HepG2 (cell line): ENCODE data around the gene MYL12B. TPM values are rescaled to one million over a fixed set of nuclear protein-coding genes. Genes with fewer than 3 reads are reported as not detected.

Experiments
- ATAC-seq: fragments of 200-7000 bp; cut with Tn5 transposase; 3 replicates; pipeline ENCODE4 v1.9.1; 2020; ENCODE audit warnings: mild to moderate bottlenecking, moderate library complexity
- BruUV-seq: library from RNA; stranded (reverse); fragments of 400-500 nt; replicated peaks from 2 replicates; lab custom pipeline; 2021; lab: Mats Ljungman, UMichigan
- CTCF ChIA-PET: fragments of 300-600 bp; formaldehyde crosslinking; extraction: SDS; loops from one replicate; lab custom pipeline; 2021; ENCODE audit warnings: low total read pairs, inconsistent platforms, low intra/inter-chr PET ratio; lab: Yijun Ruan, JAX
- POLR2A ChIA-PET: fragments of 350-600 bp; sonication (Branson Sonifier 250); formaldehyde crosslinking; loops from one replicate; lab custom pipeline; 2020; ENCODE audit warnings: antibody characterized with exemption, inconsistent platforms; lab: Yijun Ruan, JAX
- DNase-seq: peaks from one replicate; pipeline ENCODE4 v3.0.0-alpha.2; 2015; ENCODE audit warnings: low spot score
- FAIRE-seq: peaks from 3 replicates; lab custom pipeline; 2011; peaks lifted over from hg19 to GRCh38; lab: Jason Lieb, UNC
- H2AFZ ChIP-seq: one replicate; pipeline ENCODE4 v1.6.1; 2011; ENCODE audit warnings: low read length, inconsistent platforms
- H3K27ac ChIP-seq: fragments of 300-600 bp; 3 replicates; pipeline ENCODE4 v1.8.0; 2011; ENCODE audit warnings: mixed run types, mild to moderate bottlenecking, mixed read lengths, low read length, inconsistent platforms; ENCODE audit not compliant: insufficient read depth; ENCODE audit errors: extremely low read length
- H3K27me3 ChIP-seq, 2 experiments: fragments of 200-600 bp in 1 of 2; 2 replicates in 1 of 2; 3 replicates in 1 of 2; pipeline versions ENCODE4 v1.6.0 to v1.8.0; 2011; ENCODE audit warnings: low read length in 2 of 2, mild to moderate bottlenecking in 2 of 2, moderate library complexity in 2 of 2, inconsistent platforms in 1 of 2; ENCODE audit not compliant: insufficient read depth in 2 of 2, control insufficient read depth in 1 of 2
- H3K36me3 ChIP-seq, 2 experiments: fragments of 200-600 bp in 1 of 2; replicated peaks in 1 of 2; 2 replicates in 1 of 2; 3 replicates in 1 of 2; pipeline versions ENCODE4 v1.5.1 to v1.8.0; 2011; ENCODE audit warnings: low read length in 2 of 2, inconsistent platforms in 1 of 2; ENCODE audit not compliant: insufficient read depth in 2 of 2, control insufficient read depth in 1 of 2
- H3K4me1 ChIP-seq: 2 replicates; pipeline ENCODE4 v1.5.1; 2012; ENCODE audit warnings: low read length, inconsistent platforms; ENCODE audit not compliant: insufficient read depth
- H3K4me2 ChIP-seq: 2 replicates; pipeline ENCODE4 v1.6.0; 2011; ENCODE audit warnings: low read depth, low read length, inconsistent platforms
- H3K4me3 ChIP-seq, 3 experiments: fragments of 200-600 bp in 1 of 3; sonication (generic), shearing (Covaris generic) in 1 of 3; replicated peaks in 1 of 3; 2 replicates each; pipeline ENCODE4 v1.5.1; 2011 to 2016; ENCODE audit warnings: low read length in 3 of 3, inconsistent platforms in 2 of 3, low read depth in 2 of 3, mild to moderate bottlenecking in 2 of 3, control low read depth in 1 of 3, mixed read lengths in 1 of 3; ENCODE audit not compliant: insufficient read depth in 1 of 3
- H3K79me2 ChIP-seq: one replicate; pipeline ENCODE4 v1.6.1; 2011; ENCODE audit warnings: low read length, inconsistent platforms; ENCODE audit not compliant: insufficient read depth
- H3K9ac ChIP-seq: 2 replicates; pipeline ENCODE4 v1.6.0; 2011; ENCODE audit warnings: mild to moderate bottlenecking, low read depth, low read length, inconsistent platforms; ENCODE audit not compliant: insufficient read depth
- H3K9me3 ChIP-seq: 2 replicates; pipeline ENCODE4 v1.5.1; 2012; ENCODE audit warnings: mild to moderate bottlenecking, low read length
- H4K20me1 ChIP-seq: 2 replicates; pipeline ENCODE4 v1.6.0; 2011; ENCODE audit warnings: inconsistent platforms, mild to moderate bottlenecking, low read length, moderate library complexity; ENCODE audit not compliant: insufficient read depth
- NBN ChIP-seq: fragments of 450-650 bp; conservative IDR thresholded peaks from 2 replicates; pipeline ENCODE4 v1.6.1; 2017
- NFKB2 ChIP-seq: sonication (generic); formaldehyde crosslinking; IDR thresholded peaks from 2 replicates; pipeline ENCODE4 v1.4.0; 2020; ENCODE audit warnings: missing genetic modification reagents, borderline replicate concordance
- ONECUT2 ChIP-seq: sonication (generic); formaldehyde crosslinking; IDR thresholded peaks from 2 replicates; pipeline ENCODE4 v1.4.0; 2020; ENCODE audit warnings: missing genetic modification reagents
- PCBP2 ChIP-seq: fragments of 200-400 bp; formaldehyde crosslinking; optimal IDR thresholded peaks from 2 replicates; pipeline ENCODE3; 2018; ENCODE audit warnings: low read length, low read depth; ENCODE audit not compliant: poor library complexity, severe bottlenecking
- SMARCE1 ChIP-seq: fragments of 450-650 bp; IDR thresholded peaks from 2 replicates; pipeline ENCODE4 v1.6.1; 2017; ENCODE audit warnings: borderline replicate concordance
- SOX6 ChIP-seq, 2 experiments: fragments of 450-650 bp in 1 of 2; sonication (generic) in 1 of 2; formaldehyde crosslinking in 1 of 2; IDR thresholded peaks; 2 replicates each; pipeline versions ENCODE4 v1.4.0 to v1.6.1; 2017 to 2020; ENCODE audit warnings: antibody characterized with exemption in 1 of 2, mild to moderate bottlenecking in 1 of 2, missing genetic modification reagents in 1 of 2
- STAT5B ChIP-seq: sonication (generic); formaldehyde crosslinking; IDR thresholded peaks from 2 replicates; pipeline ENCODE4 v1.4.0; 2020; ENCODE audit warnings: missing genetic modification reagents
- TOPORS ChIP-seq: sonication (generic); formaldehyde crosslinking; IDR thresholded peaks from 2 replicates; pipeline ENCODE4 v1.8.0; 2023; ENCODE audit warnings: mild to moderate bottlenecking, missing genetic modification reagents
- ZBTB10 ChIP-seq: sonication (generic); formaldehyde crosslinking; IDR thresholded peaks from 2 replicates; pipeline ENCODE4 v1.4.0; 2020; ENCODE audit warnings: missing genetic modification reagents, borderline replicate concordance
- ZNF558 ChIP-seq: sonication (generic); formaldehyde crosslinking; IDR thresholded peaks from 2 replicates; pipeline ENCODE4 v1.9.0; 2022; ENCODE audit warnings: mild to moderate bottlenecking, missing genetic modification reagents, borderline replicate concordance
- ZNF562 ChIP-seq: sonication (generic); formaldehyde crosslinking; IDR thresholded peaks from 2 replicates; pipeline ENCODE4 v1.8.0; 2022; ENCODE audit warnings: missing genetic modification reagents, borderline replicate concordance
- ZNF772 ChIP-seq: sonication (generic); formaldehyde crosslinking; IDR thresholded peaks from 2 replicates; pipeline ENCODE4 v1.5.0; 2020; ENCODE audit warnings: mild to moderate bottlenecking, missing genetic modification reagents
- ZNF790 ChIP-seq: sonication (generic); formaldehyde crosslinking; IDR thresholded peaks from 2 replicates; pipeline ENCODE4 v1.8.0; 2022; ENCODE audit warnings: missing genetic modification reagents, mild to moderate bottlenecking, borderline replicate concordance
- WGBS: methylation state at CpG from one replicate; pipeline ENCODE4 v1.1.6; 2017; ENCODE audit warnings: low lambda C conversion rate; 5-methylcytosine and 5-hydroxymethylcytosine counted together
- in situ Hi-C: cut with HindIII; loops from 2 replicates; pipeline ENCODE4 v1.10.0; 2017; ENCODE audit warnings: low pct_unique_long_range_greater_than_20kb; ENCODE audit not compliant: extremely low pct_ligation_motif_present
- intact Hi-C: fragments of 100-400 bp; cut with micrococcal nuclease; formaldehyde crosslinking; loops from one replicate; pipeline ENCODE4 v1.10.0; 2022; ENCODE audit not compliant: unreplicated experiment
- polyA plus RNA-seq, 8 experiments: library from polyadenylated mRNA; depleted of rRNA in 3 of 8; stranded (reverse) in 7 of 8; unstranded in 1 of 8; fragments of >200 nt; fragmentation: Illumina TruSeq in 4 of 8; extraction: Trizol in 4 of 8; gene quantifications; 2 replicates each; pipeline versions ENCODE4 v1.2.1 to v1.2.3, GENCODE V29; 2011 to 2016; ENCODE audit warnings: low read depth in 4 of 8, missing spikeins in 1 of 8, mixed read lengths in 1 of 8; ENCODE audit not compliant: insufficient read depth in 1 of 8
- total RNA-seq, 5 experiments: library from RNA; depleted of rRNA; stranded (reverse); fragments of >200 nt; fragmentation: Illumina TruSeq; extraction: Trizol; gene quantifications; 2 replicates each; pipeline ENCODE4 v1.2.3, GENCODE V29; 2016; ENCODE audit warnings: low read depth in 1 of 5
- TF ChIP-seq, protein P1 (sequence below): IDR thresholded peaks from 2 replicates; pipeline ENCODE4 v1.6.1; 2016; ENCODE audit warnings: missing genetic modification reagents, missing compliant biosample characterization
- TF ChIP-seq, protein P2 (sequence below): sonication (generic); formaldehyde crosslinking; conservative IDR thresholded peaks from 2 replicates; pipeline ENCODE4 v1.4.0; 2020; ENCODE audit warnings: missing genetic modification reagents

MYL12B gene
- total and polyA plus RNA-seq, 2 of the 13 experiments (the other 11 are each of a cell fraction or from before 2014, with no cell fraction given): 265 to 340 TPM

- Histone ChIP-seq H3K79me2 (no peaks in the 10 kb centered on the region), H3K27ac (no peak overlapping the region), H3K27me3 (peaks cover 0 to 17% of the 10 kb centered on the region in 2 experiments; a peak in 3 of 5 replicates), H3K4me3 (no peak overlapping the region), H4K20me1 (no peaks in the 10 kb centered on the region), H3K9ac (no peak overlapping the region), H3K36me3 (no peaks in the 10 kb centered on the region), H3K4me1 (peaks cover 32% of the 10 kb centered on the region), H3K4me2 (peak overlapping the region; percentile 58), H3K9me3 (no peaks in the 10 kb centered on the region), H2AFZ (no peak overlapping the region)
- intact Hi-C loops (loop anchor here (2.0 kb wide), 1 partner anchor 487 kb away; no protein-coding TSS in a partner anchor), in situ Hi-C loops (loop anchor here (5.0 to 10.0 kb wide), 5 partner anchors 171 to 713 kb away; partner anchors contain the start of gene TGIF1)
- 45% methylated on average over 7 of the region's 7 CpGs for WGBS
- FAIRE-seq (no peak), ATAC-seq (peak; percentile 48), DNase-seq (no peak)
- BruUV-seq: no TSS peak
- CTCF ChIA-PET: no interaction called here
- no peak for TF ChIP-seq STAT5B (CRISPR knock-in tag)
- no peak for TF ChIP-seq ZNF562 (CRISPR knock-in tag)
- no peak for TF ChIP-seq ZBTB10 (CRISPR knock-in tag)
- TF ChIP-seq NBN: no peak
- TF ChIP-seq, protein P1, sequence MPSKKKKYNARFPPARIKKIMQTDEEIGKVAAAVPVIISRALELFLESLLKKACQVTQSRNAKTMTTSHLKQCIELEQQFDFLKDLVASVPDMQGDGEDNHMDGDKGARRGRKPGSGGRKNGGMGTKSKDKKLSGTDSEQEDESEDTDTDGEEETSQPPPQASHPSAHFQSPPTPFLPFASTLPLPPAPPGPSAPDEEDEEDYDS (CRISPR knock-in tag): no peak
- TF ChIP-seq, protein P2, sequence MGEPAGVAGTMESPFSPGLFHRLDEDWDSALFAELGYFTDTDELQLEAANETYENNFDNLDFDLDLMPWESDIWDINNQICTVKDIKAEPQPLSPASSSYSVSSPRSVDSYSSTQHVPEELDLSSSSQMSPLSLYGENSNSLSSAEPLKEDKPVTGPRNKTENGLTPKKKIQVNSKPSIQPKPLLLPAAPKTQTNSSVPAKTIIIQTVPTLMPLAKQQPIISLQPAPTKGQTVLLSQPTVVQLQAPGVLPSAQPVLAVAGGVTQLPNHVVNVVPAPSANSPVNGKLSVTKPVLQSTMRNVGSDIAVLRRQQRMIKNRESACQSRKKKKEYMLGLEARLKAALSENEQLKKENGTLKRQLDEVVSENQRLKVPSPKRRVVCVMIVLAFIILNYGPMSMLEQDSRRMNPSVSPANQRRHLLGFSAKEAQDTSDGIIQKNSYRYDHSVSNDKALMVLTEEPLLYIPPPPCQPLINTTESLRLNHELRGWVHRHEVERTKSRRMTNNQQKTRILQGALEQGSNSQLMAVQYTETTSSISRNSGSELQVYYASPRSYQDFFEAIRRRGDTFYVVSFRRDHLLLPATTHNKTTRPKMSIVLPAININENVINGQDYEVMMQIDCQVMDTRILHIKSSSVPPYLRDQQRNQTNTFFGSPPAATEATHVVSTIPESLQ (CRISPR knock-in tag): no peak
- no peak for TF ChIP-seq SMARCE1
- no peak for TF ChIP-seq ZNF772 (CRISPR knock-in tag)
- no peak for TF ChIP-seq ZNF558
- TF ChIP-seq ONECUT2: no peak
- TF ChIP-seq SOX6 (IDR thresholded peaks at IDR 0.05): no peak
- TF ChIP-seq SOX6 (CRISPR knock-in tag; IDR thresholded peaks at IDR 0.05): no peak
- no peak for TF ChIP-seq NFKB2 (CRISPR knock-in tag)
- no peak for TF ChIP-seq PCBP2
- no peak for TF ChIP-seq TOPORS (CRISPR knock-in tag)
- TF ChIP-seq ZNF790 (CRISPR knock-in tag): no peak
- POLR2A ChIA-PET: interaction anchor here (1.3 kb wide), 2 partner anchors 14 to 382 kb away, joined by 3 to 6 read pairs; no protein-coding TSS in a partner anchor
Measured at GRCh38 chr18:3283908-3284307, 22.0 kb downstream of the MYL12B start.
